NCI-H748 (cell line): ENCODE measurements around the gene ARHGEF7.
A peak's percentile ranks its signal among the peaks of the same experiment; 100 is the strongest.
"Not testable (repeated sequence)": the region's sequence is repeated elsewhere in the genome, so short reads cannot be mapped to it uniquely, and the experiment has no call there.

Source experiments
- DNase-seq: peaks from one replicate; lab custom pipeline; 2025; ENCODE audit not compliant: unreplicated experiment; lab: John Stamatoyannopoulos, UW

ARHGEF7 gene

DNA sequence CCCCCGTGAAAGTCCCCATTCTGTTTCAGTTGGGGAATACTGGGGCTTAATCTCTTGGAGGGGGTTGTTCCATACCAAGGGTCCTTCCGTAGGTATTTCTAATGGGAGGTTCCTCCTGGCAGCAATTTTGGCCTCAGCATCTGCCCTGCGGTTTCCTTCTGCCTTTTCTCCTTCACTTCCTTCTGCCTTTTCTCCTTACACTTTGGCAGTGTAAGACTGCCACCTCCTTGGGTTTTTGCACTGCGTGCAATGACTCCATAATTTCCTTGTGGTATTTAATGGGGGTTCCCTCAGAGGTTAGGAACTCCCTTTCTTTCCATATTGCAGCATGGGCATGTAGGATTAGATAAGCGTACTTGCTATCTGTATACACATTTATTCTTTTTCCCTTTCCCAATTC lies 78.1 kb downstream of the ARHGEF7 start:
- not testable (repeated sequence) for DNase-seq

DNA sequence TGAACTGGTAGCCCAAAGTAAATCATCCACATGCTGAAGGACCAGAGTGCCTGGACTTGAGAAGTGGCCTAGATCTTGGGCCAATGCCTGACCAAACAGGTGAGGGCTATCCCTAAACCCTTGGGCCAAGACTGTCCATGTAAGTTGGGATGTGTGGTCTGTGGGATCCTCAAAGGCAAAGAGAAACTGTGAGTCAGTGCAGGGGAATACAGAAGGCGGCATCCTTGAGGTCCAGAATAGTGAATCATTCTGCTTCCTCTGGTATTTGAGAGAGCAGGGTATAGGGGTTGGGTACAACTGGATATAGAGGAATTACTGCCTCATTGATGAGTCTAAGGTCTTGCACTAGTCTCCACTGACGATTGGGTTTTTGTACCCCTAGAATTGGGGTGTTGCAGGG lies 79.5 kb downstream of the ARHGEF7 start:
- not testable (repeated sequence) for DNase-seq

DNA sequence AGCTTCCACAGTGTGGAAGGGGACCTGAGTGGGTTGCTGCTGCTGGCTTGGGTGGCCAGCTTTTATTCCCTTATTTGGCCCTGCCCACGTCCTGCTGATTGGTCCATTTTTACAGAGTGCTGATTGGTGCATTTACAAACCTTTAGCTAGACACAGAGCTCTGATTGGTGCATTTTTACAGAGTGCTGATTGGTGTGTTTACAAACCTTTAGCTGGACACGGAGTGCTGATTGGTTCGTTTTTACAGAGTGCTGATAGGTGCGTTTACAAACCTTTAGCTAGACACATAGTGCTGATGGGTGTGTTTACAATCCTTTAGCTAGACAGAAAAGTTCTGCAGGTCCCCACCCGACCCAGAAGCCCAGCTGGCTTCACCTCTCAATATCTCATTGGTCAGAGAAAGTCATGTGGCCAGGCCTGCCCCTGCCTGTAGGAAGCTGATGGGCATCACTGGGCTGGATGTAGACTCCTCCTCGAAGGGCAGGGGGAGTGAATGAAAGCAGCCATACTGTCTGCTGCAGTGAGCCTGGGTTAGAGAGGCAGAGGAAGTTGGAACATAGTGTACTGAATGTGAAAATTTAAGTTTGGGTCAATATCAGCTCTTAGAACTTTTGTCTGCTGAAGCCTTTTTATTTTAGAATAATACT lies 83.7 kb downstream of the ARHGEF7 start:
- not testable (repeated sequence) for DNase-seq

DNA sequence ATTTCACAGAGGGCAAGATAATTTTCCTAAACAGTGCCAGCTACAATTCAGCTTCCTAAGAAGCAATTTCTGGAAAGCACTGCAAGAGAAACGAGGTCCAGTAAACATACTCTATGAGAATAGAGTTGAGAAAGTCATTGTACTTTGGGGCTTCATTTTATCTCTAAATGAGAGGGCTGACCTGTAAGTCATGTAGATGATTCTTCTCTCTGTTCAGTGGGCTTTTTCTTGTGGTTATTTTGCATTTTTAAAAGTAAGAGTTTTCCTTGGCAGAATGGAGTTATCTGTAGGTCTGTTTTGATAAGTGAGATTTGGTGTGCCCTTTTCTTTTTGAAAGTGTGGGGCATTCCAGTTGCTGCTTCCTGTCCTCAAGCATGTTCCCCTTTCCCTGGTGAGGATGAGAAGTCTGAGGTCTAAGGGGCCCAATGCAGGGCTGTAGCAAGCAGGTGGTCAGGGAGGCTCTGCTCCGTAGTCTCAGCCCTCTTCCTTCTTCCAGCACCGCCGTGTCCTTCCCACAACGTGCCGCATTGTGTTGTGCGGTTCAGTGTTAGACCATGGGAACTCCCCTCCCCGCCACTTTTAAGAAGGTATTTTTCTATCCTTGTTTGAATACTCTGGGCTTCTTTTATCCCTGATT lies 86.3 kb downstream of the ARHGEF7 start:
- DNase-seq, result no peak

DNA sequence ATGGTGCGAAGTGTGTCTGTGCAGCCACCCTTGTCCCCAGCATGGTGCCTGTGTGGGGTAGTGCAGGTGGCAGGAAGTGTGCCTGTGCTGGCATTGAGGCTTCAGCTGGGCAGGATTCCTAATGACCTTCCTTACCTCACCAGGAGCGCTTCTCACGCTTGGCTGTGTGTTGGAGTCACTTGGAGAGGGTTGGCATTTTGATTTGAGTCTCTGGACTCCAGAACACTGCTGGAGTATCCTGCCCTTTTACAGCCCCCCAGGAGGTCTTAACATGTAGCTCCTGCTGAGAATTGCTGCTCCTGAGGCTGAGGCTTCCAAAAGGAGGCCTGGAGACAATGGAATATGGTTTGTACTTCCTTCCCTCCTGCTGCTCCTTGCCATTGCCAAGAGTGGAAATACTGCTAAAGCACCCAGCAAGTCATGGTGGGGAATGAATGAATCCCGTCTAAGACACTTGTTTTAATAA lies 87.1 kb downstream of the ARHGEF7 start:
- no peak for DNase-seq

DNA sequence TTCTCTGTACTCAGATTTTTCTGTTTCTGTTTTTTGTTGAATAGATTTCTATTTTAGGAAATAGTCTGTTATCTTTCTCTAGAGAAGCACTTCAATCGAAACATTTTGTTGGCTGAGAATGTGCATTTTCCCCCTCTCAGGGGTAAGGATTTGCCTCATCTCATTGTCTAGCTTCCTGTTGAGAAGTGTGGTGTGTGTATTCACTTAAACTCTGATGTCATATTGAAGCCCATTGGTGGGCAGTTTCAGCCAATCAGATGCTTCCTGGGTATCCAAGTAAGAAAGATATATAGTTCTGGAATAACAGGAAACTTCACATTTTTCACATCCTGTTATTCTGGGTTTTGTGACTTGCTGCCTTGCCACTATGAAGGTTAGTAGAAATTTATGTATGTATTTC lies 87.6 kb downstream of the ARHGEF7 start:
- DNase-seq, result peak; percentile 12

DNA sequence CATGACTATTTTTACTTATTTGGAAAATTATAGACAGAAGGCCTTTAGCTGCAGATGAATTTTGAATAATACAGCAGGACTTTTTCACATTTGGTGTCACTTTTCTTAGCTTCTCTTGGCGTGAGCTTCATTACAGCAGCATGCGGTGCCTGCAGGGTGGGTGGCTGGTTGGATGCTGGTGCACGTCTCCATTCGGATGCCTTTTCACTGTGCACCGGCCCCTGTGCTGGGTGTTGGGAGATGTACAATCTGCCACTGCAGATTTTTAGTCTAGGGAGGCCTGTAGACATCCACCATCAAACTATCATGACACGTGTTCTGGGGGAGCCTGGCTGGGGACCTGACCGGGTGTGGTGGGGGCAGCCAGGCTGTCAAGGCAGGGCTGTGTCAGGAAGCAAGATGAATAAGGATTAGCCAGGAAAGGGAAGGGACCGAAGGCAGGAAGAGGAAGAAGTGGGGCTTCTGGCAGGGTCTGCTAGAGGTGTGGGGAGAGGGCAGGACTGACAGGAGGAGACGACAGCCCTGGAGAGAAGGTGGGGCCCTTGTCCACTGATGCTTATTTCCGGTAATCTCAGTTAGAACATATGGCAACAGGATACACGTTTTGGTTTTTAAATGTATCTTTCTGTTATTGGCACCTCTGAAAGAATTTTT lies 88.8 kb downstream of the ARHGEF7 start:
- no peak for DNase-seq

DNA sequence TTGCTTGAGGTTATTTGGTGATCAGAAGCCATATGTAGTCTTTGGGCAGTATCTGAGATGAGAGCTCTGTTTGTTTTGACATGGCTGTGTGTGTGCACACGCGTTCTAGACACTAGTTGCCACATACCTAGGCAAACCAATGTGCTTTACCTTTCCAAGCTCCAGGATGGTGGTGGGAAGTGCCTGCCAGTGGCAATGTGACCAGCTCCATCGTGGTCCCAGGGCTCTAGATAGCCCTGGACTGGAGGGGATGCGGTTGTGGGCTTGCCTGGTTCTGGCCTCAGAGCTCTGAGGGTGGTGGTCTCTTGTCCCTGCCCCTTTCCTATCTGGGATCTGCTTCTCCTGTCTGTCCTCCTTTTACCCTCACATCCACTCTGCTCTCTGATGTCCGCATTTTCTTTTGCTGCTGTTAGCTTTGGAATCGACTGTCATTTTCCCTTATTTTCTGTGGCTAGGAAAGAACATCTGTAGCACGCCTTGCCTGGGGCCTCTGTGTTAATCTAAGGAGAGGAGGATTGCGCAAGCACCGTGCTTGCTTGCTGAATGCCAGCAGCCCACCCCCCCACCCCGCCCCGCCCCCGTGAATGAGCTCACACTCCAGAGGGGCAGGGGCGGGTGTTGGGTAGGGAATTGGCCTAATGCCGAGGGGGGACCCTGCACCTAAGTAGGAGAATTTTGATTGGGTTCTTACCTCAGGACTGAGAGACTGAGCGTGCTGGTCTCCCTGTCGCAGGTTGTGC lies 89.5 kb downstream of the ARHGEF7 start:
- DNase-seq, result no peak

DNA sequence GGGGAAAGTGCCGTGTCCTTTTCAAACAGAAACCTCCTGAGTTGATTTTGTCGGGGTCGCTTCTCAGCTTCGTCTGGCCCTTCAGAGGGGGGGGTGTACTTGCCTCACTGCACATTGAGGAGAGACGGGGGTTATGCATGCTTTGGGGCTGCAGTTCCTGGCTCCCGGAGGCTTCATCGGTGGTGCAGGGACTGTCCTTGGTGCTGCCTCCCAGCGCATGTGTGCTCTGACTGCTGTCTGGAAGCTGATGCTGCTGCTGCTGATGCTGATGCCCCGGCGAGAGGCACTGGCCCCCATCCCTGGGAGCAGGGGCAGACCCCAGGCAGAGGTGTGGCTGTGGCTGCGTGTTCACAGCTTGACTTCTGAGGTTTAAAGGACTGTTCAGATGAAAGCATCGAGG lies 91.0 kb downstream of the ARHGEF7 start:
- DNase-seq, result no peak

DNA sequence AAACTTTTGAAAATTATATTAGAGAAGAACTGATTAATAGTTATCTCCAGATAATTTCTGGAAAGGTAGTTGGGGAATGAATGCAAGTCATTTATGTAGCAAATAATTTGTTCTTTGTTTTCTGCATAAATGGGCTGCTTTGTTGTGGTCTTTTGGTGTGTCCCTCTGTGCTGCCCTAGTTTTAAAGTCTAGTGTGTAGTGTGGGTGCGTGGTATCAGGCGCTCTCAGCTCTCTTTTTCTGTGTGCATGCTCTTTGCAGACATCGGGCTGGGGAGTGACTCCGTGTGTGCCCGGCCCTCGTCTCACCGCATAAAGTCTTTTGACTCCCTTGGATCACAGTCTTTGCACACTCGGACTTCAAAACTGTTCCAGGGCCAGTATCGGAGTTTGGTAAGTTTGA lies 94.5 kb downstream of the ARHGEF7 start:
- DNase-seq, result no peak

DNA sequence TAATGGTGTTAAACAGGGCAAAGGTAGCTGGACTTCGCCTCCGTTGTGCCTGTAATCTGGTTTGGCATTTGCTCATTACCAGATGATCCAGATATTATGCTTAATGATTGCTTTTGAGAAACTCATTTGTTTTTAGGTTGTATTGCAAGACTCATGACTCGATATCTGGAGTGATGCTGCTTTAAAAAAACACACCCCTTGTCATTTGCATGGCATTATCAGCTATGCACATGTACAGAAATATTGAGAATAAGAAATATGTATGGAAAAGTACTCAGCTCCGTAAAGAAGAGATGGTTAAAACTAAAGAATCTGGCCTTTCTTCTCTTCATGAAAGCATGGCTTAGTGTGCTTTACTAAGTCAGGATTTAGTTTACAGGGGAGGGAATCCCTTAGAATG lies 95.0 kb downstream of the ARHGEF7 start:
- no peak for DNase-seq

DNA sequence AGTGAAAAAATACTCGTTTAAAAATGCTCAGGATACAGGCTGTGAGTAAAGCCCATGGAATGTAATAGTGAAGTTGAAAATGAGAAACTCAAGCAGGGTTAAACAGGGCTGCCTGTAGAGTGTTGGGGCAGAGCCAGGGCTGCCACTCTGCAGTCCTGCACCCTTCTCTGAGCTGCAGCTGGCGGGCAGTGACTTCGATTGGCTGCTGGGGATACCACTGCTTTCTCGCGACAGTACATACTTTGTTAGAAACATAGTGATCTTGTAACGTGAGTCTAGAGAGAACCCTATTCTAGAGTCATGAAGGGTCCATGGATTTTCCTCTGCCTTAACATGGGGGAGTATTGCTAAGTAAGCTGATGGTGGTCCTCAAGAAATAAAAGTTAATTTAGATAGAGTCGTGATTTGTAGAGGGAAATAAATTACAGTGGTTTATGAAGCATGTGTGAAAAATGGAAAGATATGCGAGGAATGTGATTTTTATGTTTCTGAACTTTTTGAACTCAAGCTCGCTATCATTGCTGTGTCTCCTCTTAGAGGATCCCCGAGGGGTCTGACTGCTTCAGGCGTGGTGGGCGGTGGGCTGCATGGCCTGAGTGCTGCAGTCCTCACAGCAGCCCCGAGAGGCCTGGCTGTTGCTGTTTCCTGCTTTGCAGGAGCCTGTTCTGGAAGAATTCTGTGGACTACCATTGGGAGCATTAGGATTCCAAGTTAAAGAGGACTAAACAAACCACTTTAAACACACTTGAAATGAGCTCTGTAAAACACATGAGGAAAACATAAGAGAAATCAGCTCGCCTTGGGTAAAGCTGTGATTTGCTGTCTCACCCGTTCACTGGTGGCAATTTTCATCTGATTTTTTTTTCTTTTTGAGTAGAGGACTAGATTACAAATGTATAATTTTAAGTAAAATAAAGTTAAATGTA lies 95.7 kb downstream of the ARHGEF7 start:
- no peak for DNase-seq

DNA sequence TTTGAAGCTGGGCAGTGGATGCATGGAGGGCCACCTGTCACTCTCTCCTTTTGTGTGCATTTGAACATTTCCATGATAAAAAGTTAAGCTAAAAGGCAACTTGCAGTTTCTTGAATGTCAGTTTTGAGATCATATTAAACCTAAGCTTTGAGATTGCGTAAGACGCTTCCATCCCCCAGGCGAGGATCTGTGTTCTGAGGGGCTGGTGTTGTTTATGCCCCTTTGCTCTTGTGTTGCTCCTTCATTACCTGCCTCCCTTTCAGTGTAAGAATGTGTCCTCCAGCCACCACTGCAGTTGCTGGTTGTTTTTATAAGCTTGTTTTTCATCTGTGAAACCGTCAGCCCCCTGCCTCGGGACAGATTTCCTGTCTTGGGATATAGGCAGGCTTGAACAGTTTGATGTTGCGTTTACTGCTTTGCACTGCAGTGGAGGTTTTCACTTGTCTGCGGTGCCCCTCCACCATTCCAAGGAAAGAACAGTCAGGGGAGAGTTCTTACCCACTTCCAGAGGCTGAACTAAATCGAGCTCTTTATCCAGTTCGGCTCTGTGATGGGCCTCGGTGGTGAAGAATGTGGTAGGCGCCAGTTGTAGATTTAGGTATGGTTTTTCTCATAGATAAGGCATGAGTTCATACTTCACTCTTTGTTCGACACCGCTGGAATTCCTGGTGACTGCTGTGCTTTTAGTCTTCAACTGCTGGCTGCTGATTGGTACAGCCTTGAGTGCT lies 96.8 kb downstream of the ARHGEF7 start:
- no peak for DNase-seq

DNA sequence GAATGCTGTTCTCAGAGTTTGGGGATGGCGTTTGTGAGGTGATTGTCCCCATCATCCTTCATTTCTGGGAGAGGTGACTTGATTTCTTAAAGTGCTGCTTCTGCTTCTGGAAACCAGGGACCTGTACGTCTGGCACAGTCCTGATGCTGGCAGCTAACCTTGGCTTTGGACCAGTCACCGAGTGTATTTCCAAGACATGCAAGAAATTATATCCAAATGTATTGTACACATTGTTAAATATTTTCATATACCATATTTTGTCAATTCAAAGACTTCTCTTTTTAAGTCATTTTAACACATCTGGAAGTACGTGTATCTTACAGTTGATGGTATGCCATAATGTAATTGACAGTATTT lies 97.4 kb downstream of the ARHGEF7 start:
- DNase-seq, result no peak

DNA sequence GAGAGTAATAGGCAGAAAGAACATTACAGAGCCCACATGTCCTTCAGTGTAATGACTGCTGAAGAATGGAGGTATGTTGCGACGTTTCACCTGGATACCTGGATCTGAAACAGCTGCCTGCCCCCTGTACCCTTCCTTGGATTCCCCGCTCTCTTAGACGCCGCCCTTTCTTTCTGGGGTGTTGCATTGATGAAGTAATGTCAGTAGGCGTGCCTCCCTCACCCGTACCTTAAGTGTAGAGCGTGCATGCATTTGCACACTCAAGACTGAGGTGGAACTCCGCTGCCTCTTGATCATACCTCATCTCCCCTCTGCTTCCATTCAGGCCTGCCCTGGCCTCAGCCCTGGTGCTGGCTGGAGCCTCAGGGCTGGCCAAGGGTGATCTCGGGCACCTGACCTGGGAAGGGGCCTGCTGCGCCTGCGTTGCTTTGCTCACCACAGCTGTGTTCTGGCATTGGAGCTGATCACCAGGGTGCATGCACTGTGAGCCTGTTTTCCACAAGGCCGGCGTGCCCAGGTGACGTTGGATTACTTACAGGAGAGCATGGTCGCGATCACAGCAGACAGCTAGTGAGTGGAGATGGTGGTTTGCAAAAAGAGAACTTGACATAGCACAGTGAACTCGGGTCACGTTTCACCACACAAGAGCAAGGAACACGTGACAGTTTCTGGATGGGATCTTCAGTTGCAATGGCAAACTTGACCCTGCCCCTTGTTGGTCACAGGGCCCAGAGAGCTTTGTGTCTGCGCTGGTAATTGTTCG lies 99.0 kb downstream of the ARHGEF7 start:
- DNase-seq, result peak; percentile 10

DNA sequence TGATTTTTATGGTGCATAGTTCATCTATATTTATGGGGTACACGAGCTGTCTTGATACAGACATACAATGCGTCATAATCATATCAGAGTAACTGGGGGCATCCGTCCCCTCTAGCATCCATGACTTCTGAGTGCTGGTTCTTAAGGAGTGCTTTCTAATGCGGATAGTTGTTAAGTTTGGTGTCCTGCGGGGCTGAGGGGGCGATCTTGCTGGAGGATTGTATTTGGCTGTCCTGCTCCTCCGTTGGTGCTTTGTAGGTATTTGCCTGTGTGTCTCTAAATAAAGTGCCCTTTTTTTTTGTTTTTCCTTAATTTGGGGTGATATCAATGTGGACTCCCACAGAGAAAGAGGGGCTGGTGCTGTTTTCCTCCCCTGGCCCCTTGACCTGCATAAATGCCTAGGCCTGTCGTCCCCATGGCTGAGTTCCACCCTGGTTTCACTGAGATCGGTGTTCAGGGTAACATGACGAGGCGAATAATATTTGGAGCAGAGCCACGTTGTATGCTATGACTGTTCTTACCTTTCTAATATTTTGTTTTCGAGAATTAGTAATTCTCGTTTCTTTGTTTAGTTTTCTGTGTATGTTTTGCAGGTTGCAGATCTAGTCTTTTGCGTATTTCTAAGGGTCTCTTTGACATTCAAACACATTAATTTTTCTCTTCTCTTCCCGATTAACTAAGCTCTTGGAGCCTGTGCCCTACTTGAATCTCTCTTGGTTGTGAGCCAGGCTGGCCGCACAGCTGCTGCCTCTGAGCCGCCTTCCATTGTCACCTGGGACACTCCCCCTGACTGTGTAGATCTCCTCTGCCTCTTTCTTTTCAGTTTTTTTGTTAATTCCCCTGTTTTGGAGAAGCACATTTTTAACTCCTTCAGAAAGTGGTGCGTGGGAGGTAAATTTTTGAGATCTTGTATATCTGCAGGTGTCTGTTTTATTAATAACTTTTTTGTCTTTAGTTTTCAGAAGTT lies 100.3 kb downstream of the ARHGEF7 start:
- no peak for DNase-seq

DNA sequence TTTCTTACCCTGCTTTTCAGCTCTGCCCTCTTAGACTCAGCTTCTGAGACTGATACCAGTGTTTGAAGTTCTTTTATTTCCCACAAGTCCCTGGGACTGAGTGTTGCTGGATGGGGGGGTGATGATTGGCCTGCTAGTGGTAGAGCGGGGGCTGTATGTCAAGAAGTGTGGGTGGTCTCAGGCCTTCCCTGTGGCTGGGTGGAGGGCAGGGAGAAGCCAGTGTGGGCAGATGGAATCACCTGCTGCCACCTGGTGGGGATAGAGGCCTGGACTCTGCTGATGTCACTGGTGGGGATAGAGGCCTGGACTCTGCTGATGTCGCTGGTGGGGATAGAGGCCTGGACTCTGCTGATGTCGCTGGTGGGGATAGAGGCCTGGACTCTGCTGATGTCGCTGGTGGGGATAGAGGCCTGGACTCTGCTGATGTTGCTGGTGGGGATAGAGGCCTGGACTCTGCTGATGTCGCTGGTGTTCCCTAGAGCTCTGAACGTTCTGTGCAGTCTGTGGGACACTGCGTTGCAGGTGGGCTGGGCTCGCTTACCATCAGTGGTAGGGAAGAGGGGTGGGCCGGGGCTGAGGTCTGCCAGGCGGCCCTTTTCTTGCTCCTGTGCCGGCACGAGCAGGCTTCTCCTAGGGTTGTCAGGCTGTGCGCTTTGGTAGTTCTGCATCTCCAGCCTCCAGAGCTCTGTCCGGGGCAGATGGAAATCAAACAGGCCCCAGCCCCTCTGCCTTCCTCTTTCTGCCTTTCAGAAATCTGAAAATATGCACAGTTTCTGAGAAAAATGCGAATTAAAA lies 101.3 kb downstream of the ARHGEF7 start:
- peak; percentile 21 for DNase-seq
